GM19193 (cell line): ENCODE measurements around the gene CDKL1.
A peak's percentile ranks its signal among the peaks of the same experiment; 100 is the strongest.

Source experiments
- POLR2A ChIP-seq: IDR thresholded peaks from 4 replicates; pipeline ENCODE4 v1.6.1; 2011; ENCODE audit not compliant: insufficient read depth, insufficient read length; ENCODE audit errors: extremely low read depth

The CDKL1 gene

GRCh38 chr14:50396631-50397389 is at the start of gene CDKL1:
TSS of gene CDKL1 (minus strand) at chr14:50396881. CDS start at chr14:50395868, 1,013 bp downstream.
- peak; percentile 56 for TF ChIP-seq POLR2A

- TF ChIP-seq POLR2A: no peak
Measured at GRCh38 chr14:50434528-50434927, 37.8 kb upstream of the CDKL1 start.

GRCh38 chr14:50432131-50432530 is 35.5 kb upstream of the CDKL1 start:
- TF ChIP-seq POLR2A: no peak

GRCh38 chr14:50425816-50426215 is 29.1 kb upstream of the CDKL1 start:
- TF ChIP-seq POLR2A: no peak

GRCh38 chr14:50425105-50425504 is 28.4 kb upstream of the CDKL1 start:
- TF ChIP-seq POLR2A: no peak

GRCh38 chr14:50423529-50423928 is 26.8 kb upstream of the CDKL1 start:
- no peak for TF ChIP-seq POLR2A

- TF ChIP-seq POLR2A: no peak
Measured at GRCh38 chr14:50421499-50421898, 24.8 kb upstream of the CDKL1 start.

GRCh38 chr14:50417853-50418252 is 21.2 kb upstream of the CDKL1 start:
- no peak for TF ChIP-seq POLR2A

- no peak for TF ChIP-seq POLR2A
Measured at GRCh38 chr14:50410921-50411320, 14.2 kb upstream of the CDKL1 start.

- TF ChIP-seq POLR2A: no peak
Measured at GRCh38 chr14:50410071-50410470, 13.4 kb upstream of the CDKL1 start.

GRCh38 chr14:50407111-50407812 is 10.6 kb upstream of the CDKL1 start:
- TF ChIP-seq POLR2A: no peak

GRCh38 chr14:50403419-50403818 is 6.7 kb upstream of the CDKL1 start:
- TF ChIP-seq POLR2A: no peak

GRCh38 chr14:50402965-50403364 is 6.3 kb upstream of the CDKL1 start:
- no peak for TF ChIP-seq POLR2A

- TF ChIP-seq POLR2A: no peak
Measured at GRCh38 chr14:50400461-50400860, 3.8 kb upstream of the CDKL1 start.

GRCh38 chr14:50399251-50400032 is 2.8 kb upstream of the CDKL1 start:
- no peak for TF ChIP-seq POLR2A
